K562 (cell line): ENCODE results near the gene ALK.

Experiments
- ARHGAP35 ChIP-seq: fragments of 450-650 bp; IDR thresholded peaks from 2 replicates; pipeline ENCODE4 v1.6.1; 2018; ENCODE audit not compliant: partially characterized antibody
- ATF6 ChIP-seq: sonication (generic); formaldehyde crosslinking; IDR thresholded peaks from 2 replicates; pipeline ENCODE4 v1.4.0; 2020; ENCODE audit warnings: mild to moderate bottlenecking, missing genetic modification reagents
- KDM1A ChIP-seq, 2 experiments: fragments of 450-650 bp; IDR thresholded peaks; 2 replicates each; pipeline ENCODE4 v1.6.1; 2016; ENCODE audit warnings: mild to moderate bottlenecking in 2 of 2
- TGIF2 ChIP-seq: sonication (generic); formaldehyde crosslinking; IDR thresholded peaks from 2 replicates; pipeline ENCODE4 v1.8.1; 2022; ENCODE audit warnings: mild to moderate bottlenecking, missing genetic modification reagents, moderate library complexity
- ZFP36 ChIP-seq: fragments of 150-350 bp; IDR thresholded peaks from 2 replicates; pipeline ENCODE4 v1.6.1; 2018; ENCODE audit warnings: low read length, low read depth; ENCODE audit not compliant: partially characterized antibody
- ZNF212 ChIP-seq: fragments of 450-650 bp; formaldehyde crosslinking; IDR thresholded peaks from 2 replicates; pipeline ENCODE4 v1.4.0; 2020; ENCODE audit warnings: mild to moderate bottlenecking
- ZNF449 ChIP-seq: fragments of 250-450 bp; sonication (Bioruptor Pico); IDR thresholded peaks from 2 replicates; pipeline ENCODE4 v1.8.0; 2022; ENCODE audit warnings: moderate library complexity, mild to moderate bottlenecking, inconsistent platforms
- ZNF639 ChIP-seq, 2 experiments: fragments of 200-800 bp in 1 of 2; sonication (Bioruptor generic) in 1 of 2; sonication (generic) in 1 of 2; formaldehyde crosslinking in 1 of 2; IDR thresholded peaks in 1 of 2; conservative IDR thresholded peaks in 1 of 2; 2 replicates each; pipeline versions ENCODE4 v1.5.0 to v1.6.1; 2016 to 2020; ENCODE audit warnings: missing compliant biosample characterization in 1 of 2, missing genetic modification characterization in 1 of 2, missing genetic modification reagents in 1 of 2
- ZNF76 ChIP-seq: fragments of 250-450 bp; sonication (Bioruptor Pico); IDR thresholded peaks from 2 replicates; pipeline ENCODE4 v1.4.0; 2020; ENCODE audit warnings: mild to moderate bottlenecking, moderate library complexity, borderline replicate concordance

- TF ChIP-seq ATF6 (CRISPR knock-in tag) (no peak), ARHGAP35 (no peak), ZNF76 (CRISPR knock-in tag) (no peak), ZNF639 (CRISPR knock-in tag; conservative IDR thresholded peaks at IDR 0.05 in 1 of 2, IDR thresholded peaks at IDR 0.05 in 1 of 2) (no peak), ZNF212 (CRISPR knock-in tag) (no peak), ZFP36 (no peak), ZNF449 (CRISPR knock-in tag) (no peak), KDM1A (IDR thresholded peaks at IDR 0.05) (no peak), TGIF2 (CRISPR knock-in tag) (no peak)
These were observed 166.2 kb downstream of the ALK start for GRCh38 chr2:29755233-29755632.
